ACC112 (cell line): Measurements from ENCODE around the gene ACSF3.

Source experiments
- H2AFZ ChIP-seq: fragments of 200-600 bp; sonication (generic); one replicate; pipeline ENCODE4 v1.6.0; 2017; ENCODE audit warnings: antibody characterized with exemption, low read length; ENCODE audit not compliant: unreplicated experiment
- H3K27ac ChIP-seq: fragments of 200-600 bp; sonication (generic); 2 replicates; pipeline ENCODE4 v1.5.1; 2014; ENCODE audit warnings: low read depth, mild to moderate bottlenecking, antibody characterized with exemption, low read length, moderate library complexity
- H3K27me3 ChIP-seq: fragments of 200-600 bp; sonication (generic); 2 replicates; pipeline ENCODE4 v1.6.1; 2014; ENCODE audit warnings: mild to moderate bottlenecking, antibody characterized with exemption, low read length, moderate library complexity, mixed read lengths; ENCODE audit not compliant: insufficient read depth
- H3K36me3 ChIP-seq: fragments of 200-600 bp; sonication (generic); 2 replicates; pipeline ENCODE4 v1.6.1; 2016; ENCODE audit warnings: mild to moderate bottlenecking, antibody characterized with exemption, low read length, moderate library complexity, mixed read lengths; ENCODE audit not compliant: insufficient read depth
- H3K4me1 ChIP-seq: fragments of 200-600 bp; sonication (generic); one replicate; pipeline ENCODE4 v1.6.1; 2016; ENCODE audit warnings: low read length, mixed read lengths; ENCODE audit not compliant: insufficient read depth, unreplicated experiment, control insufficient read depth
- H3K4me3 ChIP-seq: fragments of 200-600 bp; sonication (generic); 2 replicates; pipeline ENCODE4 v1.5.1; 2014; ENCODE audit warnings: mild to moderate bottlenecking, low read depth, low read length
- H3K79me2 ChIP-seq: fragments of 200-600 bp; sonication (generic); one replicate; pipeline ENCODE4 v1.6.0; 2016; ENCODE audit warnings: low read length; ENCODE audit not compliant: control insufficient read depth, unreplicated experiment, insufficient read depth

Gene ACSF3

GRCh38 chr16:89173174-89173921 lies 79.7 kb downstream of the ACSF3 start:
- Histone ChIP-seq H3K36me3 (no peaks in the 10 kb centered on the region), H3K79me2 (no peaks in the 10 kb centered on the region), H3K4me1 (no peaks in the 10 kb centered on the region), H3K4me3 (no peak overlapping the region), H3K27me3 (peaks cover 15% of the 10 kb centered on the region), H2AFZ (no peak overlapping the region), H3K27ac (no peak overlapping the region)

GRCh38 chr16:89174055-89174827 lies 80.6 kb downstream of the ACSF3 start:
- Histone ChIP-seq H3K4me1 (no peaks in the 10 kb centered on the region), H3K27ac (no peak overlapping the region), H3K79me2 (no peaks in the 10 kb centered on the region), H3K27me3 (peaks cover 15% of the 10 kb centered on the region), H3K4me3 (no peak overlapping the region), H2AFZ (no peak overlapping the region), H3K36me3 (no peaks in the 10 kb centered on the region)

- H3K36me3 ChIP-seq, result no peaks in the 10 kb centered on the region
- no peaks in the 10 kb centered on the region for H3K79me2 ChIP-seq
- H2AFZ ChIP-seq, result no peak overlapping the region
- no peaks in the 10 kb centered on the region for H3K4me1 ChIP-seq
- H3K27me3 ChIP-seq, result peaks cover 12% of the 10 kb centered on the region
- H3K27ac ChIP-seq, result no peak overlapping the region
- no peak overlapping the region for H3K4me3 ChIP-seq
These were observed 81.2 kb downstream of the ACSF3 start for GRCh38 chr16:89174877-89175276.

GRCh38 chr16:89175280-89176146 lies 81.9 kb downstream of the ACSF3 start:
- no peak overlapping the region for H3K27ac ChIP-seq
- H3K4me3 ChIP-seq, result no peak overlapping the region
- peaks cover 6% of the 10 kb centered on the region for H3K27me3 ChIP-seq
- H3K4me1 ChIP-seq, result no peaks in the 10 kb centered on the region
- no peak overlapping the region for H2AFZ ChIP-seq
- no peaks in the 10 kb centered on the region for H3K79me2 ChIP-seq
- no peaks in the 10 kb centered on the region for H3K36me3 ChIP-seq

- no peaks in the 10 kb centered on the region for H3K79me2 ChIP-seq
- H3K27ac ChIP-seq, result no peak overlapping the region
- no peak overlapping the region for H2AFZ ChIP-seq
- no peaks in the 10 kb centered on the region for H3K4me1 ChIP-seq
- H3K4me3 ChIP-seq, result no peak overlapping the region
- no peaks in the 10 kb centered on the region for H3K36me3 ChIP-seq
- no peaks in the 10 kb centered on the region for H3K27me3 ChIP-seq
These were observed 82.6 kb downstream of the ACSF3 start for GRCh38 chr16:89176147-89176690.

- H3K27ac ChIP-seq, result no peak overlapping the region
- H3K4me3 ChIP-seq, result no peak overlapping the region
- H3K27me3 ChIP-seq, result no peaks in the 10 kb centered on the region
- no peaks in the 10 kb centered on the region for H3K79me2 ChIP-seq
- H3K4me1 ChIP-seq, result no peaks in the 10 kb centered on the region
- H2AFZ ChIP-seq, result no peak overlapping the region
- H3K36me3 ChIP-seq, result no peaks in the 10 kb centered on the region
These were observed 83.1 kb downstream of the ACSF3 start for GRCh38 chr16:89176717-89177116.

GRCh38 chr16:89177501-89177900 lies 83.8 kb downstream of the ACSF3 start:
- H3K27ac ChIP-seq, result no peak overlapping the region
- no peaks in the 10 kb centered on the region for H3K79me2 ChIP-seq
- no peak overlapping the region for H2AFZ ChIP-seq
- H3K27me3 ChIP-seq, result no peaks in the 10 kb centered on the region
- H3K36me3 ChIP-seq, result no peaks in the 10 kb centered on the region
- H3K4me3 ChIP-seq, result no peak overlapping the region
- no peaks in the 10 kb centered on the region for H3K4me1 ChIP-seq

DNA sequence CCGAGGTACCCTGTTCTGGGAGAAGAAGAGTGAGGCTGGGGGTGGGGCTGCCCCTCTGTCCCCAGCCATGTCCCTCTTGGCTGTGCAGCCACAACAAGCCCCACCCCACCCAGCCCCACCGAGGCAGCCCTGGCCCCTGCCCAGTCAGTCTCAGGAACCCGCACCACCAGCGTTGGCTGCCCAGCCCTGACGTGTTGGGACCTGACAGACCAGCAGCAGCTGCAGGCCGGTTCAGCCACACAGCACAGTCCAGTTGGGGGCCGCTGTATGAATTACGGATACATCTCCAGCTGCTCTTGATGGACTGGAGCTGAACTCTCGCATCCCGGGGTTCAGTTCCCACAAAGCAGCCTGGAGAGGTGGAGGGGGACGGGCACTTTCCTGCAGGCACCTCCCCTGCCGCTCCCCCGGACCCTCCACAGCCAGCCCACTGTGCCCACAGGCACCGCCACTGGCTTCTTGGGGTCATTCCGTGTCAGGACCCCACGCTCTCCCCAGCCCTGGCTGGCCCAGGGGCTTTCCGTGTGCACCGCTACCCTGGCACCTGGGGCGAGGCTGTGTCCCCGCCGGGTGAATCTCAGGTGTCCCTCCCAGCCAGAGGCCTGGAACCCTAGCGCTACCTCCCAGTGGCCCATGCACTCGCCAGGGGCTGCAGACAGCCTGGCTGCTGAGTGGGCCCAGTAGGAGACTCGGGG lies 84.9 kb downstream of the ACSF3 start:
- Histone ChIP-seq H3K36me3 (no peaks in the 10 kb centered on the region), H3K27ac (no peak overlapping the region), H3K4me3 (no peak overlapping the region), H3K4me1 (no peaks in the 10 kb centered on the region), H2AFZ (no peak overlapping the region), H3K27me3 (peaks cover 5% of the 10 kb centered on the region), H3K79me2 (no peaks in the 10 kb centered on the region)

- no peak overlapping the region for H3K27ac ChIP-seq
- no peak overlapping the region for H2AFZ ChIP-seq
- peaks cover 11% of the 10 kb centered on the region for H3K27me3 ChIP-seq
- no peaks in the 10 kb centered on the region for H3K36me3 ChIP-seq
- H3K79me2 ChIP-seq, result no peaks in the 10 kb centered on the region
- no peak overlapping the region for H3K4me3 ChIP-seq
- H3K4me1 ChIP-seq, result no peaks in the 10 kb centered on the region
These were observed 85.5 kb downstream of the ACSF3 start for GRCh38 chr16:89179148-89179484.
